Measurements from ENCODE around the gene GPR161. TPM values are rescaled to one million over a fixed set of nuclear protein-coding genes. Genes with fewer than 3 reads are reported as not detected.
"Not testable (repeated sequence)": the region's sequence is repeated elsewhere in the genome, so short reads cannot be mapped to it uniquely, and the experiment has no call there.

Gene GPR161
- 10 to 100 TPM; 14.4 to 19.8 TPM for total RNA-seq
- 10 to 100 TPM in 1 of 2 donors, 1 to 10 TPM in 1; 6.0 to 13.1 TPM for polyA plus RNA-seq
- long read RNA-seq, donor 1, full-length matches to known transcripts: 14 of 51 reads
- long read RNA-seq, donor 1, partial matches to known transcripts: 15 of 51 reads
- long read RNA-seq, donor 1, other reads (novel, unspliced or antisense): 22 of 51 reads
- long read RNA-seq, donor 2, full-length matches to known transcripts: 2 of 32 reads
- long read RNA-seq, donor 2, partial matches to known transcripts: 9 of 32 reads
- long read RNA-seq, donor 2, other reads (novel, unspliced or antisense): 21 of 32 reads

DNA sequence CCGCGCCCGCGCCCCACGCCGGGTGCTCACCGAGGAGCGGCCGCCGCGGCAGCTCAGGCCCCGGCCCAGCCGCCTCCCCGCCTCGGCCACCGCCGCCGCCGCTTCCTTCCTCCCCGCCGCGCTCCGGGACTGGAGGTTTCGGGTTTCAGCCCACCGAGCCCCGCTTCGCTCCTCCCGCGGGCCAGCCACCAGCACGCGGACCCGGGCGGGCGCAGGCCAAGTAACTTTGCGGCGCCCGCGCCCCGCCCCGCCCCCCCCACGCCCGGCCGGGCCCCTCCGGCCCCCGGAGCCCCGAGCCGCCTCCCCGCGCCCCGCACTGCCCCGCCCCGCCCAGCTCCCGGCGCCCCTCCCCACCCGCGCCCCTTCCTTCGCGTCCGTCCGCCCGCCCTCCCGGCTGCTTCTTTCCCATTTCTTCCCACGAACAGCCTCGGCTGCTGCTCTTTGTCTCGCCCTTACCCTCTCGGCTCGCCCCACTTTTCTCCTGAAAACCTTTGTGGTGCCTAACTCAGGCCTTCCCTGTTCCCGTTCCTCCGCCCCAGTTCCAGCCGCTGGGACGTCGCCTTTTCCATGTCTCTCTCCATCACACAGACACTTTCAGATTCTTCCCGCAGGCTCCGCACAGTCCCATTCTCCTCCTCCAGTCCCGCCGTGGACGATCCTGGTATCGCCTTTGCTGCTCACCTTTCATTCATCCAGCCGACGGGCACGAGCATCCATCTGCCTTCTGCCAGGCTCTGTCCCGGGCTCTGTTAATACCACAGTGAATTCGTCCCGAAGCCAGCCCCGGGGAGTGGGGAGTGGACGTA, at the start of gene GPR161:
Gene GPR161, minus strand, starts transcription at position 222 of the 806 bp plus-strand sequence. CDS start 32,080 bp downstream, outside the sequence.
- peak; percentile 64 for ATAC-seq (ENCODE audit: low FRiP score)
- WGBS, 2 donors: 0 to 1% methylated on average over 38 to 86 of the region's 86 CpGs
- peak; percentile 71 to 87 for DNase-seq
- no peaks in the 10 kb centered on the region for H3K27me3 ChIP-seq (ENCODE audit: control insufficient read depth in 1 of 2, insufficient read depth in 2 of 2, low read length in 1 of 2)
- no peaks in the 10 kb centered on the region for H3K36me3 ChIP-seq (ENCODE audit: control insufficient read depth in 1 of 2, insufficient read depth in 2 of 2, low read length in 1 of 2)
- H3K27ac ChIP-seq (ENCODE audit: low read depth in 1 of 2, low read length in 2 of 2): peak within 1 kb of the TSS; percentile 20 to 50
- H3K9me3 ChIP-seq (ENCODE audit: control insufficient read depth, low read length): no peaks in the 10 kb centered on the region
- intact Hi-C loops (cut with DNase I): loop anchor here in 1 of 2 donors (5.0 kb wide), 1 partner anchor 50 kb away; no protein-coding TSS in a partner anchor
- H3K4me3 ChIP-seq (ENCODE audit: low read length in 2 of 2): peak within 1 kb of the TSS; percentile 61 to 89
- no peaks in the 10 kb centered on the region for H3K4me1 ChIP-seq (ENCODE audit: control insufficient read depth in 1 of 2, insufficient read depth in 2 of 2, low read length in 2 of 2)

DNA sequence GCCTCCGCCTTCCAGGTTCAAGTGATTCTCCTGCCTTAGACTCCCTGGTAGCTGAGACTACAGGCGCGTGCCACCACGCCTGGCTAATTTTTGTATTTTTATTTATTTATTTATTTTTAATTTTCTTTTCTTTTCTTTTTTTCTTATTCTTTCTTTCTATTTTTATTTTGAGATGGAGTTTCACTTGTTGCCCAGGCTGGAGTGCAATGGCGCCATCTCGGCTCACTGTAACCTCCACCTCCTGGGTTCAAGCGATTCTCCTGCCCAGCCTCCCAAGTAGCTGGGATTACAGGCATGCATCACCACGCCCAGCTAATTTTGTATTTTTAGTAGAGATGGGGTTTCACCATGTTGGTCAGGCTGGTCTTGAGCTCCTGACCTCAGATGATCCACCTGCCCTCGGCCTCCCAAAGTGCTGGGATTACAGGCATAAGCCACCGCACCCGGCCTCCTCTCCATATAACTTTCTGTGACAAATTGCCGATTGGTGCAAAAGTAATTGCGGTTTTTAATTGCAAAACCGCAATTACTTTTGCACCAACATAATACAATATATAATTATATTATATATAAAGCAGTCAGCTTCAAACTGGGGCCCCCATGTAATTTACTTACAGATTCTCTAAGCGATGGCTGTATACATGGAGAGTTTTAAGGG, 44.5 kb upstream of the GPR161 start:
- DNase-seq; H3K4me1 ChIP-seq (ENCODE audit: control insufficient read depth in 1 of 2, insufficient read depth in 2 of 2, low read length in 2 of 2); H3K27me3 ChIP-seq (ENCODE audit: control insufficient read depth in 1 of 2, insufficient read depth in 2 of 2, low read length in 1 of 2); ATAC-seq (ENCODE audit: low FRiP score); H3K27ac ChIP-seq (ENCODE audit: low read depth in 1 of 2, low read length in 2 of 2); intact Hi-C loops (cut with DNase I); H3K9me3 ChIP-seq (ENCODE audit: control insufficient read depth, low read length); H3K36me3 ChIP-seq (ENCODE audit: control insufficient read depth in 1 of 2, insufficient read depth in 2 of 2, low read length in 1 of 2); H3K4me3 ChIP-seq (ENCODE audit: low read length in 2 of 2): not testable (repeated sequence)
- WGBS, 2 donors: 96 to 97% methylated on average over 15 of the region's 15 CpGs

DNA sequence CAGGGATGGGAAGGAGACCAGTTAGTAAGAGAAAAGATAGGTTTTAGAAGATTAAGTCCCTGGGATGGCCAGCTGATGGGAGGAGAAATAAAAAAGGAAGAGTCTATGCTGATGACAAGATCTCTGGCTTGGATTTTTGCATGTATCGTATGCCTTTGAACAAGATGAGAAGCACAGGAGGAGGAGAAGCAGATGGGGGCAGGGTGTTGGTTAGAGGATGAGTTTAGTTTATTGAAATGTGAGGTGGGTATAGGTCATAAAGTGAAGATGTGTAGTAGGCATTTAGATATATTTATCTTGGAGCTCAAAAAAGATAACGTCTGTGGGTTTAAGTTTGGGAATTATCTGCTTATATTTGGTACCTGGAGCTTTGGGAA, 43.4 kb upstream of the GPR161 start:
- H3K27me3 ChIP-seq (ENCODE audit: control insufficient read depth in 1 of 2, insufficient read depth in 2 of 2, low read length in 1 of 2): no peaks in the 10 kb centered on the region
- no peaks in the 10 kb centered on the region for H3K9me3 ChIP-seq (ENCODE audit: control insufficient read depth, low read length)
- DNase-seq (no peak), ATAC-seq (ENCODE audit: low FRiP score) (no peak)
- H3K27ac ChIP-seq (ENCODE audit: low read depth in 1 of 2, low read length in 2 of 2): no peak overlapping the region
- intact Hi-C loops (cut with DNase I): no loop called here
- peaks cover 2 to 3% of the 10 kb centered on the region in 2 donors for H3K4me1 ChIP-seq (ENCODE audit: control insufficient read depth in 1 of 2, insufficient read depth in 2 of 2, low read length in 2 of 2)
- 29 to 30% methylated on average over 2 of the region's 2 CpGs for WGBS, 2 donors
- H3K36me3 ChIP-seq (ENCODE audit: control insufficient read depth in 1 of 2, insufficient read depth in 2 of 2, low read length in 1 of 2): no peaks in the 10 kb centered on the region
- H3K4me3 ChIP-seq (ENCODE audit: low read length in 2 of 2): peak overlapping the region; percentile 23 to 72

DNA sequence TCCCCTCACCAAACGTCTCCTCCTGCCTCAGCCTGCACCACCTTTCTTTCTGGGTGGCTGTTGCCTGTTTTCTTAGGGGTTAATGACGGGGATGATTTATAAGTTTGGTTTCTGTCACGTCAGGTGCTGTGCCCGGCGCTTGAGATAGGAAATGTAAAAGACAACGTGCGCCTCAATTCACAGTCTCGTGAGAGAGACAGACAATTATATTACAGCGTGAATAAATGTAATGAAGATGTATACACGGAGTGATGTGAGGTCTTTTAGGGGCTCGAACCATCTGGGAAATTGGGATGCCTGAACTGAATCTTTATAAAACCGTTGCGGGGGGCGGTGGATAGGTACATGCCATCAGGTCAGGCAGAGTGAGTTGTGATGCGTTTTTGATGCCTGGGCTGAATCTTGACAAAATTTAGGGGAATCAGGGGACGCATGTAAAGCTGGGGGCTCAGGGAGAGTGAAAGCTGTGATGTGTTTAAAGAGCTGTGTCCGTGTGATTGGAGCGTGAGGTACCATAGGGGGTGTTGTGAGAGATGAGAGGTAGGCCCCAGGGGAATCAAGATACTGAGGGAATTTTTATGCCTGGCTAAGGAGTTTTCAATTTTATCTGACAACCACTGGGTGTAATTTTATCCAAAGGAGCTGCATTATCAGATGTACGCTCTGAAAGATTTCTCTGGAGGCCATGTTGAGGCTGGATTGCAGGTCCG, 42.9 kb upstream of the GPR161 start:
- intact Hi-C loops (cut with DNase I): loop anchor here in 1 of 2 donors (2.0 kb wide), 1 partner anchor 47 kb away; the partner anchor contains the start of gene SFT2D2
- Histone ChIP-seq H3K4me1 (ENCODE audit: control insufficient read depth in 1 of 2, insufficient read depth in 2 of 2, low read length in 2 of 2) (peaks cover 2 to 3% of the 10 kb centered on the region in 2 donors), H3K4me3 (ENCODE audit: low read length in 2 of 2) (peak overlapping the region; percentile 64 to 72), H3K36me3 (ENCODE audit: control insufficient read depth in 1 of 2, insufficient read depth in 2 of 2, low read length in 1 of 2) (no peaks in the 10 kb centered on the region), H3K27ac (ENCODE audit: low read depth in 1 of 2, low read length in 2 of 2) (peak overlapping the region; percentile 23 to 85), H3K9me3 (ENCODE audit: control insufficient read depth, low read length) (no peaks in the 10 kb centered on the region), H3K27me3 (ENCODE audit: control insufficient read depth in 1 of 2, insufficient read depth in 2 of 2, low read length in 1 of 2) (no peaks in the 10 kb centered on the region)
- 2% methylated on average over 20 of the region's 20 CpGs for WGBS, 2 donors
- DNase-seq (no peak), ATAC-seq (ENCODE audit: low FRiP score) (peak; percentile 17)

GRCh38 chr1:168178638-168179437, 42.1 kb upstream of the GPR161 start, which contains the start of gene TIPRL:
Gene TIPRL, plus strand, starts transcription at chr1:168178962. Its CDS starts 116 bp downstream, at chr1:168179078.
- H3K36me3 ChIP-seq (ENCODE audit: control insufficient read depth in 1 of 2, insufficient read depth in 2 of 2, low read length in 1 of 2): no peaks in the 10 kb centered on the region
- no peaks in the 10 kb centered on the region for H3K9me3 ChIP-seq (ENCODE audit: control insufficient read depth, low read length)
- H3K27me3 ChIP-seq (ENCODE audit: control insufficient read depth in 1 of 2, insufficient read depth in 2 of 2, low read length in 1 of 2): no peaks in the 10 kb centered on the region
- H3K4me3 ChIP-seq (ENCODE audit: low read length in 2 of 2): peak within 1 kb of the TSS; percentile 64 to 72
- peak within 1 kb of the TSS; percentile 67 to 85 for H3K27ac ChIP-seq (ENCODE audit: low read depth in 1 of 2, low read length in 2 of 2)
- intact Hi-C loops (cut with DNase I): loop anchor here in 1 of 2 donors (2.0 kb wide), 1 partner anchor 48 kb away; the partner anchor contains the start of gene SFT2D2
- DNase-seq (peak; percentile 98), ATAC-seq (ENCODE audit: low FRiP score) (peak; percentile 99)
- peaks cover 2 to 3% of the 10 kb centered on the region in 2 donors for H3K4me1 ChIP-seq (ENCODE audit: control insufficient read depth in 1 of 2, insufficient read depth in 2 of 2, low read length in 2 of 2)
- 0% methylated on average over 56 of the region's 56 CpGs for WGBS, 2 donors

DNA sequence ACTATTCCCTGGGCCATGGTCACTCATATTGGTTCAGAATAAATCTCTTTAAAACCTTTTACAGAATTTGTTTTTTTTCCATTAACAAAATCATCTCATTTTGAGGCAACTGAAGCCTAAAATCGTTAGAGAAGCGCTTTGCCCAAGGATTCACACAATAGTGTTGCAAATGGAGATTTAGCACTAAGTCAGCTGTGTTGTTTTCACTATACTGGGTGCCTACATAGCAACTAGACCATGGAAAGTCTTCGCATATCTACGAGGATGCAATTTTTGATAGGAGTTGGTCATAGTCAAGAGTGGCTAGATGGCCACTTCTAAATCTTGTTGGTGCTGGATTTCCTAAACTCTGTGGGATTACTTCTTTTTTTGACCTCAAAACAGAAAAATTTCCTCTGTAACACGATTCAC, 41.5 kb upstream of the GPR161 start:
- intact Hi-C loops (cut with DNase I): loop anchor here in 1 of 2 donors (2.0 kb wide), 1 partner anchor 49 kb away; the partner anchor contains the start of gene SFT2D2
- Histone ChIP-seq H3K27me3 (ENCODE audit: control insufficient read depth in 1 of 2, insufficient read depth in 2 of 2, low read length in 1 of 2) (no peaks in the 10 kb centered on the region), H3K27ac (ENCODE audit: low read depth in 1 of 2, low read length in 2 of 2) (peak overlapping the region; percentile 67 to 73), H3K9me3 (ENCODE audit: control insufficient read depth, low read length) (no peaks in the 10 kb centered on the region), H3K4me3 (ENCODE audit: low read length in 2 of 2) (no peak overlapping the region), H3K4me1 (ENCODE audit: control insufficient read depth in 1 of 2, insufficient read depth in 2 of 2, low read length in 2 of 2) (peaks cover 2 to 3% of the 10 kb centered on the region in 2 donors), H3K36me3 (ENCODE audit: control insufficient read depth in 1 of 2, insufficient read depth in 2 of 2, low read length in 1 of 2) (no peaks in the 10 kb centered on the region)
- ATAC-seq (ENCODE audit: low FRiP score): no peak
- DNase-seq: no peak
- 72 to 73% methylated on average over 5 of the region's 5 CpGs for WGBS, 2 donors

GRCh38 chr1:168172250-168172915, 35.7 kb upstream of the GPR161 start:
- Histone ChIP-seq H3K36me3 (ENCODE audit: control insufficient read depth in 1 of 2, insufficient read depth in 2 of 2, low read length in 1 of 2) (no peaks in the 10 kb centered on the region), H3K4me1 (ENCODE audit: control insufficient read depth in 1 of 2, insufficient read depth in 2 of 2, low read length in 2 of 2) (peaks cover 4% of the 10 kb centered on the region in 2 donors), H3K4me3 (ENCODE audit: low read length in 2 of 2) (no peak overlapping the region), H3K27me3 (ENCODE audit: control insufficient read depth in 1 of 2, insufficient read depth in 2 of 2, low read length in 1 of 2) (no peaks in the 10 kb centered on the region), H3K9me3 (ENCODE audit: control insufficient read depth, low read length) (no peaks in the 10 kb centered on the region), H3K27ac (ENCODE audit: low read depth in 1 of 2, low read length in 2 of 2) (no peak overlapping the region)
- WGBS, 2 donors: 93 to 94% methylated on average over 3 of the region's 3 CpGs
- ATAC-seq (ENCODE audit: low FRiP score) (no peak), DNase-seq (no peak)
- intact Hi-C loops (cut with DNase I): no loop called here
